ENCODE measurements around the gene GCFC2.

GRCh38 chr2:75646090-75646582 lies 64.6 kb downstream of the GCFC2 start:
- TF ChIP-seq POLR2A (IDR thresholded peaks at IDR 0.05; ENCODE audit: low read length) (no peak), GATA1 (IDR thresholded peaks at IDR 0.05; ENCODE audit: low read depth, low read length) (no peak)

Measured in erythroblast (primary cell).